ENCODE data around the gene KRT4. TPM values are rescaled to one million over a fixed set of nuclear protein-coding genes. Genes with fewer than 3 reads are reported as not detected.
"Not testable (repeated sequence)": the region's sequence is repeated elsewhere in the genome, so short reads cannot be mapped to it uniquely, and the experiment has no call there.

KRT4 gene
- polyA plus RNA-seq (ENCODE audit: insufficient read length): 0.47 TPM
- long read RNA-seq, donor 1: 0 reads
- long read RNA-seq, donor 2: 0 reads
- long read RNA-seq, donor 3: 0 reads
- long read RNA-seq, donor 4: 0 reads
- long read RNA-seq, donor 5: 0 reads
- long read RNA-seq, donor 6: 0 reads
- long read RNA-seq, donor 7: 0 reads
- long read RNA-seq, donor 8: 0 reads

DNA sequence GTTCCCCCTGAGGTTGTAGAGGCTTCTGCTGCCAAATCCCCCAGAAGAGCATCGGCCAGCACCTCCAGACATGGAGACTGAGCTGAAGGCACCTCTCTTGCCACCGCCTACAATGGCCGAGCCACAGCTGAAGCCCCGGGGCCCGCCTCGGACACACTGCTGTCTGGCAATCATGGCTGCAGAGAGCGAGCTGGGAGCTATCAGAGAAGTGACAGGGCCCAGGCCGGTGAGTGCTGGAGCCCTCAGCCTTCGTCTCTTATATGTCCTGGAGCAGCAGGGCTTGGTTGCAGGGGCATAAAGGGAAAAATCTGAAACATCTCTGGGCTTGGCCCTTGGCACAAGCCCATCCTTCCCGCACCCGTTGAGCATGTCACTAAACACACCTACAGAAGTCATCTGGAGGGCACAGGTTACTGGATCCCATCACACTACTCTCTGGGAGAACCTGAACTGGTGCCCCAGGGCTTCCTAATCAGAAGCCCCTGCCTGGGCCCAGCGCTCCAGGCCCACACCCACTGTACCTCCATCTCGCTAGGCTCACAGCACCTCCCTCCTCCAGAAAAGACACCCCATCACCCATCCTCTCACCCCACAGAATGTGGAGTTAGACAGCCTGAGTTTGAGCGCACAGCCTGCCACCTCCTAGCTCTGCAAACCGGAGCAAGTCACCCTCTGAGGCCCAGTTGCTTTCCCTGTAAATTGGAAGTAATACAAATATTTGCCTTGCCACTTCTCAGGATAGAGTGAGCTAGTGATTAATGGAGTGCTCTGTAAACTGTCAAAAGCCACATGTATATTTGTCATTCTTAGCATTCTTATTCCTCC lies at the start of gene KRT4:
Gene KRT4 (minus strand): TSS at position 232 of the 825 bp plus-strand sequence. CDS start 58 bp downstream, at position 174.
- DNase-seq: no peak

DNA sequence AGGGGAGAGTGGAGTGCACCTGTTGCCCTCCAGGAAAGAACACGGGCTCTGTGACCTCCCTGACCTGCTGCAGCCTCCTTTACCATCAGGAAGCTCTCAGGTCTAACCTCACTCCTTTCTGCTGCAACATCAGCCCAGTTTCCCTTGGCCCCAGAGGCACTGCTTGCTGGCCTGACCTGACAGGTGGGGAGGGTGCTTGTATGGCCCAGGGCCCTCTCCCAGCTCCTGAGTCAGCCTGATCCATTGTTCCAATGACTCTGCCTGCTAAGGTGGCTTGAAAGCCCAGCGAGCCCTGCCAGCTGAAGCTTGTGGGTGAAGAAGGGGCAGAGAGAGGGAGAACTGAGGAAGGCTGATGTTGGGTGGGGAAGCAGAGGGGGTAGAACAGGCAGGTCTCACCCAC lies 48.1 kb upstream of the KRT4 start:
- no peak for DNase-seq

DNA sequence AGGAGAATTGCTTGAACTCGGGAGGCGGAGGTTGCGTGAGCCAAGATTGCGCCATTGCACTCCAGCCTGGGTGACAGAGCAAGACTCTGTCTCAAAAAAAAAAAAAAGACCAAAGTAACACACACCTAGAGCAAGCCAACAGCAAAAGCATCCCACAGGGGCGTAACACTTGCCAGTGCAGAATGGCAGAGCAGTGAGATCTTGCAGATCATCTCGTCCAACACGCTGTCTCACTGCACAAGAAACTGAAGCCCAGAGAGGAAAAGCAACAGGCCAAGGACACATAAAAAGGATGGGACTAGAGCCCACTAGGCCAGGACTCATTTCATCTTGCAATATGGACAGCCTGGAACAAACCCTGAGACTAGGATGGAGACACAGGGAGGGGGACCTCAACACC lies 47.6 kb upstream of the KRT4 start:
- DNase-seq: no peak

DNA sequence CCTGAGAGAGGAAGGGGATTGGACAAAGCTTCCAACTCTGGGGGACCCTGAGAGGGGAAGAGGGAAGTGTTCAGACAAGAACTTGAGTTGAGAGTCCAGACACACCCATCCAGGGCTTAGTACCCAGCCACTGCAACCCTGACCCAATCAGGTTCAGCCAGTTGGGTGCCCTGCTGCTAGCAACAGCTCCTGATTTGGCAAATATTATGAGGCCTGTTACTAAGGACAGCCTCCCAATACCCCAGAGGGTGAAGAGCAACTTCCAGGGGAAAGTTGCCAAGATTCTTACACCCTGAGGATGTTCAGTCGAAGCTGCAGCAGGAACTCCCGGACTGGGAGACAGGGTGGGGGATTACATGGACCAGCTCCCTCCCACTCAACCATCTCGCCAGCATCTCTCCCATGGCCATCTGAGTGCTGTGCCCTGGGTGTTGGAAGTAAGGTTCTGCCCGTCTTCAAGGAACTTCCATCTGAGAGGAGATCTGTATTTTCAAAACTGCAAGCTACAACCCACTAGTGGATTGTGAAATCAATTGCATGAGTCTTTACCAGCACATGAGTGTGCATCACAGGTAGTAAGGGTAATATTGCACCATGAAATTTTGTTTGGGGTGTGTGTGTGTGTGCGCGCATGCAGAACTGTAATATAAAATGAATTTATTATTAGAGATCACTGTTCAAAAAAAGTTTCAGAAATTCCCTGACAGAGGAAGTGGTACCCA lies 46.3 kb upstream of the KRT4 start:
- no peak for DNase-seq

DNA sequence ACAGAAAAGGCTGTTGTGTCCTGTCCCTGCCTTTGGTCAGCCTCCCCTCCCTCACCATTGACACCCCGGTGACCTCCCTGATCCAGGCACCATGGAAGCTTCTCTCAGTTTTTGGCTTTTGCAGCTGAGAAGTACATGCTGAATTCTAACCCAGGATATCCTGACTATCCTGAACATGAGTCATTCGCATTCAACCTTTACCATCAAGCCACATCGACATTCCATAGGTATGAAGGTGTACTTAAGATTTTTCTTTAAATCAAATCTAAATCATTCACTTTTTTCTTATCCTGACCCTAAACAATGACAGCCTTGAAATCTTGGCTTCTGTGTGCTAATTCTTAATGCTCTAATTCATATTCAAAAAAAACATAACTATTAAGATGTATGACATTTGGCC lies 43.6 kb upstream of the KRT4 start:
- no peak for DNase-seq

DNA sequence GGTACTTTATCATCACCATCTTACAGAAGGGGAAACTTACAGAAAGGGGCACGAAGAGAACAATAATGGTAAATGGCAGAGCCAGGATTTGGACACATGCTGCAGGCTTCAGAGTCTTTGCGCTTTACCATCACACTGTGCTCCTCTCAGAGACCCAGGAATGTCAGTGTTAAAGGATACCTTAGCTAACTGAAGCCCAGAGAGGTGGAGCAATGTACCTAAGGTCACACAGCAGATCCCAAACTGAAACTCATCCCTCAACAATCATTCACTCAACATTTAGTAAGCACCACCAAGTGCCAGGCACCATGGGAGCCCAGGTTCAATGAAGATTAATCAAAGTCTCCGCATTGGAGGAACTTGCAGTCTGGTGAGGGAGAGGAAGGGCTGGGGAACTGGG lies 42.9 kb upstream of the KRT4 start:
- DNase-seq: no peak

DNA sequence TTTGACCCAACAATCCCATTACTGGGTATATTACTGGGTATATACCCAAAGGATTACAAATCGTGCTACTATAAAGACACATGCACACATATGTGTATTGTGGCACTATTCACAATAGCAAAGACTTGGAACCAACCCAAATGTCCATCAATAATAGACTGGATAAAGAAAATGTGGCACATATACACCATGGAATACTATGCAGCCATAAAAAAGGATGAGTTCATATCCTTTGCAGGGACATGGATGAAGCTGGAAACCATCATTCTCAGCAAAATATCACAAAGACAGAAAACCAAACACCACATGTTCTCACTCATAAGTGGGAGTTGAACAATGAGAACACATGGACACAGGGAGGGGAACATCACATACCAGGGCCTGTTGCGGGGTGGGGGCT lies 42.2 kb upstream of the KRT4 start:
- DNase-seq: not testable (repeated sequence)

DNA sequence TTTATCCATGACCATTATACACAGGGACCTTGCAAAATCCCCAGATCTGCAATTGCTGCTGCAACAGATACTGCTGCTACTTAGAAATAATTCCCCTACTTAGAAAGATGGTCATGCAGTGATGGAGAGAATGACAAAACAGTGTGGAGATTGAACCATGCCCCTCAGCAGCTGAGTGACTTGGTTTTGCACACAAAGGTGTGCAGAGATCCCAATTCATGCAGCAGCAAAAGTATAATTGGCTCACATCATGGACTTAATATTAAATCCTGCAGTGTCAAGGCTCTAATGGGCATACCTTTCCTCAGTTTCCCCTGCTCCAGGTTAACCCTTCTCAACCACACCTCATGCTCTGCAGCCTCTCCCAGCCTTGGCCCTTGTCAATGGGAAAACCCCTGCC lies 37.9 kb upstream of the KRT4 start:
- DNase-seq: no peak

DNA sequence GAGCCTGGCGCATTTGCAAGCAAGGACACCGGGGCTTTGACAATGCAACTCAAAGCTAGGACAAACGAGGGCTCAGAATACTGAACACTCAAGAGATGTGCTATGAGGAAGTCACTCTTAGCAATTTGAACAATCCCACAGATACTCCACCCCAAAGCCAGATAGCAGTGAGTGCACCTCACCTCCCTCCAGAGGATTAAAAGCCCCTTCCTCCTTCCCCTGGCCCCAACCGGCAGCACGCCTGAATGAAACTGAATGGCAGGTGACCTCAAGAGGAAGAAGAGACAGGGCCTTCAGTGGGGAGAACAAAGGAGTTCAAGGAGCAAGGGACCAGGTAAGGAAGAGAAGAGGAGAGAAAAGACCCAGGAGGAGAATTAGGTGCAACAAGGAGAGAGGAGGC lies 36.8 kb upstream of the KRT4 start:
- no peak for DNase-seq

DNA sequence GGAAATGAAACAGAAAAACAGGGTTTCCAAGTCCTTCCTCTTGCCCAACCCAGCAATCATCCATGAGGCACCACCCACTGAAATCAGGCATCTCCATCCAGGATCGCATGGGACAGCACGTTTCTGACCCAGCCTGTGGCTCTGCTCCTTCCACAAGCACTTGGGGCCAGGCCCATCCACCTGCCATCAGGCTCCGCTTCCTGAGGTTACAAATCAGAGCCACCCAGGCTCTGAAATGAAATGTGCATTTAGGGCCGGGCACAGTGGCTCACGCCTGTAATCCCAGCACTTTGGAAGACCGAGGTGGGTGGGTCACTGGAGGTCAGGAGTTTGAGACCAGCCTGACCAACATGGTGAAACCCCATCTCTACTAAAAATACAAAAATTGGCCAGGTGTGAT lies 35.6 kb upstream of the KRT4 start:
- DNase-seq: no peak

DNA sequence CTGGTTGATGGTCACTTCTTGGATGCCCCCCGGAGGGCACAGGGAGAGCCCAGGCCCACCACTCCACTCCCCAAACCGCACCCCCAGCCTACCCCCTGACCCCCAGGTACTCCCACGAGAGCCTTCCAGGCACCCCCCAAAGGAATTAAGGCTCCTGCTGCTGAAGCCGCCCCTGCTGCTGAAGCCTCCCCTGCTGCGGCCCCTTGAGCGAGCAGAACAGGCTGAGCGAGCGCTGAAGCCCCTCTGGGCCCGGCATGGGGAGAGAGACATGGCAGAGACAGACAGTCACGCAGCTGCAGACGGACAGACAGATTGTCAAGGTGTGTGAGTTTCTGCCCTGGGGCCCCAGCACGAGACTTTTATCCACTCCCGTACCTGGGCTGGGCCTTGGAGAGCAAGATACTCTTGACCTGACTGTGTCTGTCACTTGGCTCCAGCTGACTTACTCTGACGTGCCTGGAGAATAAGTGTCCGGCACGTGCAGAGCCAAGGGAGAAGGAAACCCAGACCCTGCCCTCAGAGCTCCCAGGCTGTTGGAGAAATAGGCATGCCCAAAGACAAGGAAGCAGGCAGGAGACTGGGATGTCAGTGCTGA lies 34.8 kb upstream of the KRT4 start, which contains the start of gene KRT78:
Gene KRT78 (minus strand): TSS at position 334 of the 595 bp plus-strand sequence. CDS start 64 bp downstream, at position 270.
- DNase-seq: no peak

DNA sequence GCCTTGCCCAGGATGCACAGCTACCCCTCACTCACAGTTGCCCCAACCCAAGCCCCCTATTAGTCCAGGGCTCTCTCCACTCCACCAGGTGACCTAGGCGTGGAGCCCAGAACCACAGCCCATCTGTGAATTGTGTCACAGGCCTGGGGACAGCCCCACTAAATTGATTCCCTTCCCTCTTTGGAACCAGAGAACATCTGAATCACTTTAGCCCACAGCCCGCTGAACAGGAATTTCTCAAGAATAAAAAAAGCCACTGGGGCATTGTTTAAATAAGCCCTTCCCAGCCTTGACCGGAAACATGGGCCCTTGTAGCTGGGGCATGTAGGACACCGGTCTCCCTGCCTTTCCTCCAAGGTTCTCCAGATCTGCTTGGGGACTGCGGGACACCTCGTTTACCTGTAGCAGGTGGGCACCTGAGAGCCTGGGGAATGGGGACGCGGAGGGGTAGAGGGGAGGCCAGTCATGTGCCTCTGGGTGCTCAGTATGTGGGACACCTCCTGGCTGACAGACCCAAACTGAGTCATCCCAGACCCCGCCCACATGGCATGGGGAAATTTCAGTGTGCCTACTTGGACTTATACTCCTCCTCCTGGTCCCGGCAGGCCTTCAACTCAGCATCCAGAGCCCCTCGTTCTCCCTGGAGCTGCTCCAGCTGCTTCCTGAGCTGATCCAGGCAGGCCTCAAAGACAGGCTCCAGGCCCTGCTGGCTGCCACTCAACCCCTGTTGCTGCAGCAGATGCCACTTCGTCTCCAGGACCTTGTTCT lies 33.6 kb upstream of the KRT4 start:
- DNase-seq: no peak

DNA sequence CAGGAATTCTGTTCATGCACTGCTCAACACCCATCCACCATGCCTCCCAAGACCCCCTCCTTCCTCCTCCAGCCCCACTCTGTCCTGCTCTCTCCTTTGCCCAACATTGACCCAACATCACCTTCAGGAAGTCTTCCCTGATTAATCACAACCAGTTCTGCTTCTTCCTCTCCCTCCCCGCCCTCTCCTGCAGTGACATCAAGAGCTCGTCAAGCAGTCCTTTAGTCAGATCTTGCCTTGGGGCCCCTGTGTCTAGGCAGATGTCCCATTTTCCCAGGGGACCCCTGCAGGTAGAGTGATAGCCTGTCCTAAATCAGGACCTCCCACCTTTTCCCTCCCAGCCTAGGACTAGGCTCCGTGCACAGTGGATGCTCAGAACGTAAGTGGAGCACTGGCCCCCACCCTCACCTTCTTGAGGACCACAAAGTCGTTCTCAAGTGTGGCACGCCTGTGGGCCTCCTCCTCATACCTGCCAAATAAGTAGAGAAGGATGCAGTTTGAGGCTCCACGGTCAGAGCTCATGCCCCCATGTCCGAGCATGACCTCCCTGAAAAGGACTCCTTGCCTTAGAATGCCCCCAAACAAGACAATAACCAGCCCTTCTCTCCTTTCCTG lies 32.5 kb upstream of the KRT4 start:
- no peak for DNase-seq

DNA sequence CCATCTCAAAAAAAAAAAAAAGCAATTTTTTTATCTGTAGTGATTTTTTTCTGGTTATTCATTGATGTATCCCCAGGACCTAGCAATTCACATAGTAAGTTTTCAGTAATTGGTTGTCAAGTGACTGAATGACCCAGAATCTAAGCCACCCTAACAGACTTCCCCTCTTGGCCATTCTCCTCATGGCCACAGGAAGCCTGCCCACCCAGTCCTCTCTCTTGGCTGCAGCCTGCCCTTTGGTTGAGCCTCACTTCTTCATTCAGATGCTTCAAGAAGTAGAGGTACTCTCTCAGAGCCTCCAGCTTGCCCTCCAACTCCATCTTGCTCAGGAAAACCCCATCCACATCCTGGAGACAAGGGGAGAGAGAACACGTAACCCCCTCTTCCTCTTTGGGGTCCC lies 32.0 kb upstream of the KRT4 start:
- DNase-seq: no peak

DNA sequence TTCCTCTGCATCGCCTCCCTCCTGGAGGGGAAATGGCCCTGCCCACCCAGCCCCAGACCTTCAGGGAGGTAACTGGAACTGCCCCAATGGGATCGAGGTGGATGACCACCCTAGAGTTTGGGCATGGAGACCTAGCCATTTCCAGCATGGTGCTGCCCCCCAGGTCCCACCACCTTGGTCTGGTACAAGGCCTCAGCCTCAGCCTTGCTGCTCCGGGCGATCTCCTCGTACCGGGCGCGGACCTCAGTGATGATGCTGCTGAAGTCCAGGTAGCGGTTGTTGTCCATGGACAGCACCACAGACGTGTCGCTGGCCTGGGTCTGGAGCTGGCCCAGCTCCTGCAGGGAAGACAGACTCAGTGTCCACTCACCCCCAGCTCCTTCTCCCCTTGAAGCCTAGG lies 30.5 kb upstream of the KRT4 start:
- DNase-seq: no peak

DNA sequence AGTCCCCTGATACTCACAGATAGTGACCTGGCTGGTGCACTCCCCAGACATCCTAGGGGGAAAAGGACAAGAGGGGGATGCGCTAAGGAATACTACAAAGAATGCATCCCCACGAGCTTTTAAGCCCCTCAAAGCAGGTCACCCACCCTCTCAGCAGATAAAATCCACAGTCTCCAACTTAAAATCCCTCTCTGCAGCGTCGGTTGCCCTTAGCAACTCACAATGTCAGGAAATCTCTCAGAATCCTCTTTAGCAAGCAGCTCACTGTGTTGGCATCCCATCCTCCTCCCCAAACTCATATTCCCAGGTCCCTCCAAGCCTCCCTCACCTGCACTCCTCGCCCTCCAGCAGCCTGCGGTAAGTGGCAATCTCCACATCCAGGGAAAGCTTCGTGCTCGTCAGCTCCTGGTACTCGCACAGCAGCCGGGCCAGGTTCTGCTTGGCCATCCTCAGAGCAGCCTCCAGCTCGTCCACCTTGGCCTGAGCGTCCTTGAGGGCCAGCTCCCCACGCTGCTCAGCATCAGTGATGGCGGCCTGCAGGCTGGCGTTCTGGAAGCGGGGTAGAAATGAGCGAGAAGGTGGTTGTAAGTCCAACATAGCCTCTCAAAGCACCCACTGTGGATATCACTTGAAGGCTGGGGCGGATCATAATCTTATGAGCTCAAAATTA lies 25.7 kb upstream of the KRT4 start:
- no peak for DNase-seq

DNA sequence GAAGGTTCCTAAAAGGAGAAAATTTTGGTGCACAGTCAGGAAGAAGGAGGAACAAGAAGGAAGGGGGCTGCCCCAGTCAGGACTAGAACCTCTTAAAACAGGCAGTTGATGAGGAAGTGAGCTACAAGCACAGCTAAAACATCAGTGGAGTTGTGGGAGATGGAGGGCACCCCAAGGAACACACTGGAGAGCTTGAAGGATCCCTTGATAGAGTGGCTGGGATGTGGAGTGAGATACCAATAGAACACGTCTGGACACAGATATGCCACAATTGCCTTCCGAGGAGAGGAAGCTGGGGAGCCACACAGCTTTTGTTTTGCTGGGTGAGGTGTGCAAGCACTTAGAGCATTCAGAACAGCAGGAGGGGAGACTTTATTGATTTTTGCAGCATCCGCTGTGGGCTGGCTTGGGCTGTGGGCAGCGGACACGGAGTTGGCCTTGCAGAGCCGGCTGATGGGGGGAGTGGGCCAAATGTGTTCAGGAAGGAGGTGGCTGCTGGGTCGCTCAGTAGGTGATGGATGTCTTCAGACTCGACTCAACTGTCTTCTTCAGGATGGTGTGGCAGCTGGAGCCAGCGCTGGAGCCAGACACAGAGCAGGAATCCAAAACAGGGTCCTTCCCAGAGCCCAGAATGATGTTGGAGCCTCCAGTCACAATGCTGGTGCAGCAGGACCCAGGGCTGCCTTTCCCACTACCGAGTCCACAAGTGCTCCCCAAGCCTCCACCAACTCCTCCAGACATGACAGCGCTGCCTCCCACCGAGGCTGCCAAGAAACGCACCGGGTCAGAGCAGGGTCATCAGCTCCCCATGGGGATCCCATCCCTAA lies 24.9 kb upstream of the KRT4 start:
- no peak for DNase-seq

DNA sequence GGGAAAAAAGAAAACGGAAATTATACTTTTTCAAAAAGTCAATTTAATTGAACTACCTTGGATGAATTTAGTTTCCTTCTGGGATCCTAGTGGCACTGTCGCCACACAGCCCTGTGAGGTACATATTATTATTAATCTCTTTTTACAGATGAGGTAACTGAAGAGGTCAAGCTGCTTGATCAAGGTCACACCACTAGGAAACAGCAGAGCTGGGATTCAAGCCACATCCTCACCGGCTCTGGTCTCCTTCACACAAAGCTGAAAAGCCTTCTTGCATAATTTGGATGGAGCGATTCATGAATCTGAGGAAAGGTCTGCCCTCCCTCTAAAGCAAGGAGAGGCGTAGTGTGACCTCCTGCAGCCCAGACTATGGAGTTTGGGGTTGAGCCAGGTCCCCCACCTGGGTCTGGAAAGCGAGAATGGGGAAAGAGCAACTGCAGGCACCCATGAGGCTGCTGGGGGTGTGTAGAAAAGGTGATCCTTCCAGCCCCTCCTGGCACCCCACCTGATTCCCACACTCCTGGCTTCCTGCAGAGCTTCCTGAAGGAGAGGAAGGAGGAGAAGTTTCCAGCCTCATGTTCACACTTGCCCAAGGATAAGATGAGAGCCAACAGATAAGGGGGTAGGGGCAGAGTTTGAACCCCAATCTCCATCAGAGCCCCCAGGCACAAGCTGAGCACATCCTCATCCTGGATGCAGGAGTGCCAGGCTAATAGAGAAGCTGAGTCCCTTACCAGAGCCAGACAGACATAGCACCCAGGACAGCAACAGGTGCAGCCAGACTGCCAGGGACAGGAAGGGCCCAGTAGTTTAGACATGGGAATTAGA lies 24.1 kb upstream of the KRT4 start:
- DNase-seq: no peak

DNA sequence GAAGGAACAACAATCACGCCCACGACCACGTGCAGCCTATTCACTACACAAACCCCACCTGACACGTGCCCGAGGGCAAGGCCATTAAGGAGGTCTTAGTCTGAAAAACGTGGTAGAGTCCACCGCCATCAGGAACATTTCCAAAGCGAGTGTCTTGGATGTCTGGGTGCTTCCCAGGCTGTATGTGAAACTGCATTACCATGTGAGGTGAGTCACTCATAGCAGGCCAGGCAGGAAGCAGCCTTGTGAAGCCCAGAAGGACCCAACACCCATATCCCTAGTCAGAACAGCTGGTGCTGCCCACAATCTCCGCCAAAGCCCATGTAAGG lies 23.5 kb upstream of the KRT4 start:
- no peak for DNase-seq
